ENCODE measurements around the gene DIPK1B.

The DIPK1B gene

DNA sequence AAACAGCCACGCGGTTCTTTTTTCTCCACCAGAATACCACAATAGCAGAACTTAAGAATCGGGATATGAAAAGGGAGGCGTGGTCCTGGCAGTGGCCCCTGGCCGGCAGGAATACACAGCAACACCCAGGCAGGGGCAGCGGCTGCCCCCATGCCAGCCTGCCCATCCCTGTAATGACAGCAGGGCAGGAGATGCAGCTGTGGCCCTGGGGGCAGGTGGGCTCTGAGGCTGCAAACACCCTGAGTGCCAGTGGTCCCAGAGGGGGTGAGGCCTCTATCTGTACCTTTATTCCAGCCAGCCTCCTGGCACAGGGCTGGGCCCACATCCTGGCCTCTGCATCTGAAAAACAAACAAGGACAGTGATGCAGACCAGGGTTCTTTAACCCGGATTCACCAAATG is 12.4 kb downstream of the DIPK1B start:
- DNase-seq (no peak), ATAC-seq (ENCODE audit: insufficient read depth, low read depth) (no peak)
- no peak overlapping the region for H3K4me3 ChIP-seq (ENCODE audit: low read depth in 1 of 2, low read length in 2 of 2)
- peaks cover 33% of the 10 kb centered on the region for H3K4me1 ChIP-seq (ENCODE audit: insufficient read depth, low read length)
- H4K20me1 ChIP-seq (ENCODE audit: insufficient read depth, low read length), result peaks cover 46% of the 10 kb centered on the region
- peaks cover 25% of the 10 kb centered on the region for H3K79me2 ChIP-seq (ENCODE audit: insufficient read depth, low read length)
- no peak overlapping the region for H3K4me2 ChIP-seq (ENCODE audit: insufficient read depth, low read length)
- peaks cover 46% of the 10 kb centered on the region for H3K36me3 ChIP-seq (ENCODE audit: insufficient read depth, low read length)
- H3K9ac ChIP-seq (ENCODE audit: low read depth, low read length), result no peak overlapping the region
- TF ChIP-seq EZH2 (IDR thresholded peaks at IDR 0.05; ENCODE audit: borderline replicate concordance, low read depth, low read length, severe bottlenecking), result no peak
- TF ChIP-seq, protein P1, sequence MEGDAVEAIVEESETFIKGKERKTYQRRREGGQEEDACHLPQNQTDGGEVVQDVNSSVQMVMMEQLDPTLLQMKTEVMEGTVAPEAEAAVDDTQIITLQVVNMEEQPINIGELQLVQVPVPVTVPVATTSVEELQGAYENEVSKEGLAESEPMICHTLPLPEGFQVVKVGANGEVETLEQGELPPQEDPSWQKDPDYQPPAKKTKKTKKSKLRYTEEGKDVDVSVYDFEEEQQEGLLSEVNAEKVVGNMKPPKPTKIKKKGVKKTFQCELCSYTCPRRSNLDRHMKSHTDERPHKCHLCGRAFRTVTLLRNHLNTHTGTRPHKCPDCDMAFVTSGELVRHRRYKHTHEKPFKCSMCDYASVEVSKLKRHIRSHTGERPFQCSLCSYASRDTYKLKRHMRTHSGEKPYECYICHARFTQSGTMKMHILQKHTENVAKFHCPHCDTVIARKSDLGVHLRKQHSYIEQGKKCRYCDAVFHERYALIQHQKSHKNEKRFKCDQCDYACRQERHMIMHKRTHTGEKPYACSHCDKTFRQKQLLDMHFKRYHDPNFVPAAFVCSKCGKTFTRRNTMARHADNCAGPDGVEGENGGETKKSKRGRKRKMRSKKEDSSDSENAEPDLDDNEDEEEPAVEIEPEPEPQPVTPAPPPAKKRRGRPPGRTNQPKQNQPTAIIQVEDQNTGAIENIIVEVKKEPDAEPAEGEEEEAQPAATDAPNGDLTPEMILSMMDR (IDR thresholded peaks at IDR 0.05; ENCODE audit: borderline replicate concordance, extremely low read depth, low read length, poor library complexity, severe bottlenecking), result no peak
- no peak overlapping the region for H3K27ac ChIP-seq (ENCODE audit: low read length)
- no peak overlapping the region for H2AFZ ChIP-seq (ENCODE audit: low read depth, low read length)
- no peaks in the 10 kb centered on the region for H3K9me3 ChIP-seq (ENCODE audit: insufficient read depth, low read length, severe bottlenecking)
- no peaks in the 10 kb centered on the region for H3K27me3 ChIP-seq (ENCODE audit: insufficient read depth, low read length, poor library complexity)

DNA sequence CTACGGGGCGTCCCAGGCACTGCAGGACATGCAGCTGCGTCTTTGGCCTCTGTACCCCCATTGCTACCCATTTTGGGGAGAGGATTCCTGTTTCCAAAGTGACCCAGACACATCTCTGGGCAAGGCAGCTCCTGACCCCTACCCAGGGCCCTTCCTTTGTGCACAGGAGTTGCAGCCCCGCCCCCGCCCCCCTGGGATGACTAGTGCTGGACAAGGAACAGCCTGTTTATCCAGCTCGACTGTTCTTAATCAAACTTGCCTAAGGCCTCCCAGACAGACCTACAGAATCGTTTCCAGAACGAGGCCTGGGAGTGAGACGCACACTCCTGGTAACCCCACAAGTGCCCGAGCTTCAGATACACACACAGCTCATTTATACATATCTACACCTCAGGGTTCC is 13.2 kb downstream of the DIPK1B start:
- Histone ChIP-seq H3K36me3 (ENCODE audit: insufficient read depth, low read length) (peaks cover 46% of the 10 kb centered on the region), H3K4me2 (ENCODE audit: insufficient read depth, low read length) (peak overlapping the region; percentile 68; the same call in 1 of the 2 replicates), H3K27me3 (ENCODE audit: insufficient read depth, low read length, poor library complexity) (no peaks in the 10 kb centered on the region), H3K4me1 (ENCODE audit: insufficient read depth, low read length) (peaks cover 33% of the 10 kb centered on the region), H4K20me1 (ENCODE audit: insufficient read depth, low read length) (peaks cover 46% of the 10 kb centered on the region), H3K79me2 (ENCODE audit: insufficient read depth, low read length) (peaks cover 25% of the 10 kb centered on the region), H3K9me3 (ENCODE audit: insufficient read depth, low read length, severe bottlenecking) (no peaks in the 10 kb centered on the region), H3K4me3 (ENCODE audit: low read depth in 1 of 2, low read length in 2 of 2) (no peak overlapping the region; a peak in 1 of 4 replicates), H2AFZ (ENCODE audit: low read depth, low read length) (no peak overlapping the region), H3K27ac (ENCODE audit: low read length) (no peak overlapping the region), H3K9ac (ENCODE audit: low read depth, low read length) (0 out of 2 replicates have a peak overlapping the region, but pooled peaks have one; percentile 13)
- DNase-seq, result no peak
- ATAC-seq (ENCODE audit: insufficient read depth, low read depth), result no peak
- TF ChIP-seq, protein P1 (IDR thresholded peaks at IDR 0.05; ENCODE audit: borderline replicate concordance, extremely low read depth, low read length, poor library complexity, severe bottlenecking), result no peak
- no peak for TF ChIP-seq EZH2 (IDR thresholded peaks at IDR 0.05; ENCODE audit: borderline replicate concordance, low read depth, low read length, severe bottlenecking)

DNA sequence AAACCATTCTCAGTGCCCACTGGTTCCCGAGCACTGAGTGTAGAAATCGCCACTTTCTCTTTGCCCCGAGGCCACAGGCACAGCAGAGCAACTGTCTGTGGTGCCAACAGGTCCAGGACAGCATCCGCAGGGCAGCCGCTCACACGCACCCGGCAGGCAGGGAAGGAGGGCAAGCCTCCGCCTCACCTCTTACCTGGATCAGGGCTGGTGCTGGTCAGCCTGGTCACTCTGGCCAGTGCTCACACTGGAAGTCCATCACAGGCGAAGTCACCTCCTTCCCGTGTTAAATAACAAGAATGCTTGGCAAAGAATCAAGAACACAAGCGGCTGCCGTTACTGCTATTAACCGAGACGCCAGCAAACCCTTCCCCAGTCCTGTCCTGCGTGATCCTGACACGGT is 13.7 kb downstream of the DIPK1B start:
- peaks cover 46% of the 10 kb centered on the region for H4K20me1 ChIP-seq (ENCODE audit: insufficient read depth, low read length)
- TF ChIP-seq EZH2 (IDR thresholded peaks at IDR 0.05; ENCODE audit: borderline replicate concordance, low read depth, low read length, severe bottlenecking), result no peak
- TF ChIP-seq, protein P1 (IDR thresholded peaks at IDR 0.05; ENCODE audit: borderline replicate concordance, extremely low read depth, low read length, poor library complexity, severe bottlenecking), result no peak
- peak overlapping the region; percentile 68 for H3K4me2 ChIP-seq (ENCODE audit: insufficient read depth, low read length)
- H3K79me2 ChIP-seq (ENCODE audit: insufficient read depth, low read length), result peaks cover 25% of the 10 kb centered on the region
- ATAC-seq (ENCODE audit: insufficient read depth, low read depth), result no peak
- H3K27ac ChIP-seq (ENCODE audit: low read length), result no peak overlapping the region
- no peaks in the 10 kb centered on the region for H3K9me3 ChIP-seq (ENCODE audit: insufficient read depth, low read length, severe bottlenecking)
- H3K36me3 ChIP-seq (ENCODE audit: insufficient read depth, low read length), result peaks cover 46% of the 10 kb centered on the region
- peaks cover 33% of the 10 kb centered on the region for H3K4me1 ChIP-seq (ENCODE audit: insufficient read depth, low read length)
- H3K4me3 ChIP-seq (ENCODE audit: low read depth in 1 of 2, low read length in 2 of 2), result peak overlapping the region in 1 of 2 experiments; percentile 63; a peak in 2 of 4 replicates
- peak overlapping the region; percentile 56; the same call in 1 of the 2 replicates for H3K9ac ChIP-seq (ENCODE audit: low read depth, low read length)
- no peak for DNase-seq
- no peak overlapping the region for H2AFZ ChIP-seq (ENCODE audit: low read depth, low read length)
- H3K27me3 ChIP-seq (ENCODE audit: insufficient read depth, low read length, poor library complexity), result no peaks in the 10 kb centered on the region
